B cell (primary cell): ENCODE data around the gene ZNF358. TPM values are rescaled to one million over a fixed set of nuclear protein-coding genes. Genes with fewer than 3 reads are reported as not detected.
A peak's percentile ranks its signal among the peaks of the same experiment; 100 is the strongest.

Experiments
- ATAC-seq: fragments of 200-7000 bp; cut with Tn5 transposase; one replicate; pipeline ENCODE4 v1.10.0; 2021; ENCODE audit warnings: low read depth, mild to moderate bottlenecking, moderate number of reproducible peaks, moderate library complexity
- CTCF ChIA-PET: fragments of 350-600 bp; sonication (Branson Sonifier 250); formaldehyde crosslinking; loops from one replicate; lab custom pipeline; 2021; ENCODE audit warnings: antibody characterized with exemption, inconsistent platforms; lab: Charles Lee
- POLR2A ChIA-PET: fragments of 350-600 bp; sonication (Branson Sonifier 250); formaldehyde crosslinking; loops from one replicate; lab custom pipeline; 2021; ENCODE audit warnings: antibody characterized with exemption; lab: Charles Lee
- DNase-seq: peaks from one replicate; pipeline ENCODE4 v3.0.0; 2013
- H2AFZ ChIP-seq: 2 replicates; pipeline ENCODE4 v1.6.1; 2012; ENCODE audit warnings: mild to moderate bottlenecking, low read depth, low read length; ENCODE audit not compliant: insufficient read depth, poor library complexity, severe bottlenecking
- H3K27ac ChIP-seq, 2 donors: 1 replicate in 1 of 2; 2 replicates in 1 of 2; pipeline ENCODE4 v1.5.1; 2012 to 2013; ENCODE audit warnings: low read length in 2 of 2, mild to moderate bottlenecking in 2 of 2, moderate library complexity in 1 of 2
- H3K27me3 ChIP-seq, 4 experiments: fragments of 200-600 bp in 1 of 4; sonication (generic) in 1 of 4; replicated peaks in 1 of 4; 1 replicate in 2 of 4; 2 replicates in 2 of 4; pipeline versions ENCODE4 v1.6.1 to v1.7.0; 2013 to 2016; ENCODE audit warnings: low read length in 3 of 4, mild to moderate bottlenecking in 2 of 4, mixed read lengths in 1 of 4, moderate library complexity in 1 of 4; ENCODE audit not compliant: insufficient read depth in 4 of 4, control insufficient read depth in 3 of 4; ENCODE audit errors: control extremely low read depth in 1 of 4
- H3K36me3 ChIP-seq, 2 experiments: replicated peaks in 1 of 2; 1 replicate in 1 of 2; 2 replicates in 1 of 2; pipeline versions ENCODE4 v1.6.1 to v1.7.1; 2013; ENCODE audit warnings: low read length in 1 of 2; ENCODE audit not compliant: insufficient read depth in 2 of 2, control insufficient read depth in 1 of 2; ENCODE audit errors: control extremely low read depth in 1 of 2, extremely low read depth in 1 of 2
- H3K4me1 ChIP-seq, 2 donors: fragments of 200-600 bp in 1 of 2; sonication (generic) in 1 of 2; 1 replicate in 1 of 2; 2 replicates in 1 of 2; pipeline versions ENCODE4 v1.5.1 to v1.6.1; 2013 to 2017; ENCODE audit warnings: low read length in 2 of 2; ENCODE audit not compliant: control insufficient read depth in 2 of 2, insufficient read depth in 2 of 2
- H3K4me2 ChIP-seq: replicated peaks from 2 replicates; pipeline ENCODE3; 2012; ENCODE audit warnings: mild to moderate bottlenecking, low read depth, low read length; ENCODE audit not compliant: poor library complexity, severe bottlenecking
- H3K4me3 ChIP-seq, 5 experiments: fragments of 200-600 bp in 1 of 5; sonication (generic) in 1 of 5; 1 replicate in 3 of 5; 2 replicates in 2 of 5; pipeline versions ENCODE4 v1.5.1 to v1.7.0; 2011 to 2016; ENCODE audit warnings: low read length in 4 of 5, mild to moderate bottlenecking in 4 of 5, low read depth in 2 of 5, control low read depth in 1 of 5, moderate library complexity in 1 of 5; ENCODE audit not compliant: insufficient read depth in 1 of 5; ENCODE audit errors: control extremely low read depth in 1 of 5, extremely low read depth in 1 of 5
- H3K79me2 ChIP-seq: fragments of 200-600 bp; sonication (generic); one replicate; pipeline ENCODE4 v1.6.0; 2016; ENCODE audit warnings: low read length; ENCODE audit not compliant: control insufficient read depth, insufficient read depth
- H3K9ac ChIP-seq: fragments of 200-600 bp; sonication (generic); 2 replicates; pipeline ENCODE4 v1.6.1; 2017; ENCODE audit warnings: mild to moderate bottlenecking, low read length, moderate library complexity
- H3K9me3 ChIP-seq, 3 donors: one replicate each; pipeline versions ENCODE4 v1.6.1 to v1.7.1; 2013; ENCODE audit warnings: low read length in 2 of 3; ENCODE audit not compliant: control insufficient read depth in 2 of 3, insufficient read depth in 1 of 3; ENCODE audit errors: control extremely low read depth in 1 of 3
- H4K20me1 ChIP-seq: 2 replicates; pipeline ENCODE4 v1.6.0; 2012; ENCODE audit warnings: mild to moderate bottlenecking, low read length; ENCODE audit not compliant: insufficient read depth, control insufficient read depth, poor library complexity, severe bottlenecking
- H3K27ac Mint-ChIP-seq: one replicate; pipeline ENCODE4 v1.8.0; 2021; ENCODE audit warnings: mixed read lengths
- H3K27me3 Mint-ChIP-seq: one replicate; pipeline ENCODE4 v1.8.0; 2021; ENCODE audit warnings: mixed read lengths
- H3K4me1 Mint-ChIP-seq: one replicate; pipeline ENCODE4 v1.8.0; 2021; ENCODE audit warnings: mixed read lengths
- H3K4me3 Mint-ChIP-seq: one replicate; pipeline ENCODE4 v1.8.0; 2021; ENCODE audit warnings: mixed read lengths
- H3K9me3 Mint-ChIP-seq: one replicate; pipeline ENCODE4 v1.8.0; 2022; ENCODE audit warnings: mixed read lengths; ENCODE audit not compliant: insufficient read depth
- EZH2 ChIP-seq: IDR thresholded peaks from 2 replicates; pipeline ENCODE4 v1.6.1; 2012; ENCODE audit warnings: borderline replicate concordance, low read depth, mild to moderate bottlenecking, moderate library complexity, low read length; ENCODE audit not compliant: insufficient read depth, poor library complexity, severe bottlenecking
- WGBS: methylation state at CpG from one replicate; pipeline ENCODE4 v1.1.5; 2013; ENCODE audit warnings: missing lambda C conversion rate; ENCODE audit not compliant: insufficient coverage; 5-methylcytosine and 5-hydroxymethylcytosine counted together
- intact Hi-C: fragments of 100-400 bp; cut with micrococcal nuclease; formaldehyde crosslinking; loops from one replicate; pipeline ENCODE4 v1.10.0; 2022
- polyA plus RNA-seq: library from polyadenylated mRNA; depleted of rRNA; stranded (reverse); fragments of >200 nt; gene quantifications from 2 replicates; pipeline ENCODE4 v1.2.3, GENCODE V29; 2012
- total RNA-seq, 2 donors: library from RNA; stranded (reverse); fragments of 120-200 nt in 1 of 2; gene quantifications; 1 replicate in 1 of 2; 2 replicates in 1 of 2; pipeline versions ENCODE4 v1.2.3 to v1.2.4, GENCODE V29; 2013 to 2022
- TF ChIP-seq, protein P1 (sequence below): fragments of 200-600 bp; IDR thresholded peaks from one replicate; pipeline ENCODE4 v1.8.0; 2022; ENCODE audit warnings: antibody characterized with exemption, mild to moderate bottlenecking

Gene ZNF358
- total and polyA plus RNA-seq, 2 donors (not counting 1 experiment from before 2014, with no cell fraction given): 8.5 to 17.5 TPM

DNA sequence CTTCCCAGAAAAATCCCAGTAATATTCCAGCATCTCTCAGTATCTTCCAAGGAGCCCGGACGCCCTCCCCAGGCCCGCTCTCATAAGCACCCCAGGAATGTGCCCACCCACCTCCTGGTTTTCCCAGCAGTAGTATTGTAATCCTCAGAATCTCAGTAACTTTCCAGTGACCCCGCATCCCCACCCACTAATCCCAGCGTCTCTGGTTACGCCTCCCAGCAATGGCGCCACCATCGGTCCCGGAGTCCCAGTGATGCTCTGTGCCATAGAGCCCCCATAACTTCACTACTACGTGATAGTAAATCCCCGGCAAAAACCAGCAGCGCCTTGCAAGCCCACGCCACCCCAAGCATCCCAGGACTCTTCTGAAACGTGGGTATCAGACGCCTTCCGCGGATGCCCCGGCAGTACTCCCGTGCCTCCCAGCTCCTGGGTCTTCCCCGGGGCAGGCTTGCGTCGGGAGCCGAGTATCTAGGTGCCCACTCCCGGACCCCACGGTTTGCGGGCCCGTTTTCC lies 18.7 kb downstream of the ZNF358 start:
- H3K9ac ChIP-seq: peak overlapping the region; percentile 96
- intact Hi-C loops: loop anchor here (1.0 to 2.0 kb wide), 6 partner anchors 12 to 94 kb away; partner anchors contain the start of genes MCOLN1, PET100, PEX11G and XAB2
- ChIA-PET POLR2A (interaction anchor here (0.5 to 3.0 kb wide), 5 partner anchors 12 to 103 kb away, joined by 3 to 24 read pairs (median 3); partner anchors contain the start of genes MCOLN1 and STXBP2), CTCF (interaction anchor here (1.6 to 1.7 kb wide), 2 partner anchors 13 to 34 kb away, joined by 5 to 6 read pairs; partner anchors contain the start of gene MCOLN1)
- H3K79me2 ChIP-seq: peaks cover 10% of the 10 kb centered on the region
- H4K20me1 ChIP-seq: no peaks in the 10 kb centered on the region
- peaks cover 21% of the 10 kb centered on the region for H3K4me1 Mint-ChIP-seq
- peak; percentile 1 for ATAC-seq
- H3K27me3 ChIP-seq: no peaks in the 10 kb centered on the region
- peaks cover 0 to 11% of the 10 kb centered on the region in 2 experiments for H3K36me3 ChIP-seq
- H3K9me3 Mint-ChIP-seq: no peaks in the 10 kb centered on the region
- peak; percentile 64 for DNase-seq
- peak overlapping the region; percentile 59 to 83 for H3K27ac ChIP-seq
- WGBS: under 1% methylated on average over 23 of the region's 27 CpGs
- peaks cover 10 to 34% of the 10 kb centered on the region in 2 donors for H3K4me1 ChIP-seq
- H3K4me3 Mint-ChIP-seq: peak overlapping the region; percentile 97
- no peaks in the 10 kb centered on the region for H3K27me3 Mint-ChIP-seq
- TF ChIP-seq, protein P1, sequence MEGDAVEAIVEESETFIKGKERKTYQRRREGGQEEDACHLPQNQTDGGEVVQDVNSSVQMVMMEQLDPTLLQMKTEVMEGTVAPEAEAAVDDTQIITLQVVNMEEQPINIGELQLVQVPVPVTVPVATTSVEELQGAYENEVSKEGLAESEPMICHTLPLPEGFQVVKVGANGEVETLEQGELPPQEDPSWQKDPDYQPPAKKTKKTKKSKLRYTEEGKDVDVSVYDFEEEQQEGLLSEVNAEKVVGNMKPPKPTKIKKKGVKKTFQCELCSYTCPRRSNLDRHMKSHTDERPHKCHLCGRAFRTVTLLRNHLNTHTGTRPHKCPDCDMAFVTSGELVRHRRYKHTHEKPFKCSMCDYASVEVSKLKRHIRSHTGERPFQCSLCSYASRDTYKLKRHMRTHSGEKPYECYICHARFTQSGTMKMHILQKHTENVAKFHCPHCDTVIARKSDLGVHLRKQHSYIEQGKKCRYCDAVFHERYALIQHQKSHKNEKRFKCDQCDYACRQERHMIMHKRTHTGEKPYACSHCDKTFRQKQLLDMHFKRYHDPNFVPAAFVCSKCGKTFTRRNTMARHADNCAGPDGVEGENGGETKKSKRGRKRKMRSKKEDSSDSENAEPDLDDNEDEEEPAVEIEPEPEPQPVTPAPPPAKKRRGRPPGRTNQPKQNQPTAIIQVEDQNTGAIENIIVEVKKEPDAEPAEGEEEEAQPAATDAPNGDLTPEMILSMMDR: no peak
- no peak for TF ChIP-seq EZH2
- H3K27ac Mint-ChIP-seq: peak overlapping the region; percentile 96
- no peaks in the 10 kb centered on the region for H3K9me3 ChIP-seq
- H3K4me3 ChIP-seq: peak overlapping the region; percentile 36 to 96 (median 91)
- H2AFZ ChIP-seq: peak overlapping the region; percentile 85
- peak overlapping the region; percentile 99 for H3K4me2 ChIP-seq
